ENCODE data around the gene ZNF684. TPM values are rescaled to one million over a fixed set of nuclear protein-coding genes. Genes with fewer than 3 reads are reported as not detected.
"Not testable (repeated sequence)": the region's sequence is repeated elsewhere in the genome, so short reads cannot be mapped to it uniquely, and the experiment has no call there.

ZNF684 gene
- total and polyA plus RNA-seq, 9 of the 15 experiments (the other 6 are each of a cell fraction or from before 2014, with no cell fraction given), result 4.8 to 8.8 (median 5.5) TPM

GRCh38 chr1:40554807-40555206, 23.4 kb downstream of the ZNF684 start:
- H3K4me2 ChIP-seq (ENCODE audit: insufficient read depth, low read length); TF ChIP-seq NR2C1 (IDR thresholded peaks at IDR 0.05): not testable (repeated sequence)
- TF ChIP-seq MEF2D (tag; conservative IDR thresholded peaks at IDR 0.05; ENCODE audit: low read depth), result 0 out of 2 replicates have a peak, but pooled peaks have one; percentile 18
- TF ChIP-seq EP300 (IDR thresholded peaks at IDR 0.05; ENCODE audit: low read length), result peak; percentile 58
- TF ChIP-seq ATF7 (IDR thresholded peaks at IDR 0.05), result peak; percentile 58; the same call in 1 of the 2 replicates
- TF ChIP-seq POLR2H (tag; IDR thresholded peaks at IDR 0.05; ENCODE audit: low read depth), result peak; percentile 83
- TF ChIP-seq SOX6 (IDR thresholded peaks at IDR 0.05), result peak; percentile 50; the same call in 1 of the 2 replicates
- peak; percentile 39 to 85; a peak in 3 of 4 replicates for TF ChIP-seq TRIM24 (IDR thresholded peaks at IDR 0.05)
- peak; percentile 95 for TF ChIP-seq MEIS2 (IDR thresholded peaks at IDR 0.05; ENCODE audit: partially characterized antibody)
- peak; percentile 72; the same call in 1 of the 2 replicates for TF ChIP-seq CEBPG (CRISPR knock-in tag; IDR thresholded peaks at IDR 0.05)
- TF ChIP-seq CEBPG (tag; conservative IDR thresholded peaks at IDR 0.05 in 1 of 2, IDR thresholded peaks at IDR 0.05 in 1 of 2), result peak; percentile 60 to 92
- TF ChIP-seq ARID1B (IDR thresholded peaks at IDR 0.05), result peak; percentile 63; the same call in 1 of the 2 replicates
- peak; percentile 38; the same call in 1 of the 2 replicates for TF ChIP-seq NR2C1 (tag; IDR thresholded peaks at IDR 0.05)
- peak; percentile 23; the same call in 1 of the 2 replicates for TF ChIP-seq SMARCA4 (IDR thresholded peaks at IDR 0.05)
- peak; percentile 78 for TF ChIP-seq ATF4 (CRISPR knock-in tag; IDR thresholded peaks at IDR 0.05)
- TF ChIP-seq ETV1 (tag; conservative IDR thresholded peaks at IDR 0.05; ENCODE audit: low read depth), result peak; percentile 47
- TF ChIP-seq ADNP (tag; IDR thresholded peaks at IDR 0.05), result peak; percentile 76
- TF ChIP-seq CTBP1 (IDR thresholded peaks at IDR 0.05; ENCODE audit: borderline replicate concordance), result peak; percentile 62; the same call in 1 of the 2 replicates
- 0 out of 2 replicates have a peak, but pooled peaks have one; percentile 4 for TF ChIP-seq PBX2 (CRISPR knock-in tag; IDR thresholded peaks at IDR 0.05; ENCODE audit: low read depth)
- peak; percentile 52; the same call in 1 of the 2 replicates for TF ChIP-seq PBX2 (tag; conservative IDR thresholded peaks at IDR 0.05; ENCODE audit: low read depth)
- TF ChIP-seq, protein P1, sequence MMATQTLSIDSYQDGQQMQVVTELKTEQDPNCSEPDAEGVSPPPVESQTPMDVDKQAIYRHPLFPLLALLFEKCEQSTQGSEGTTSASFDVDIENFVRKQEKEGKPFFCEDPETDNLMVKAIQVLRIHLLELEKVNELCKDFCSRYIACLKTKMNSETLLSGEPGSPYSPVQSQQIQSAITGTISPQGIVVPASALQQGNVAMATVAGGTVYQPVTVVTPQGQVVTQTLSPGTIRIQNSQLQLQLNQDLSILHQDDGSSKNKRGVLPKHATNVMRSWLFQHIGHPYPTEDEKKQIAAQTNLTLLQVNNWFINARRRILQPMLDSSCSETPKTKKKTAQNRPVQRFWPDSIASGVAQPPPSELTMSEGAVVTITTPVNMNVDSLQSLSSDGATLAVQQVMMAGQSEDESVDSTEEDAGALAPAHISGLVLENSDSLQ (IDR thresholded peaks at IDR 0.05), result peak; percentile 71
- TF ChIP-seq CEBPB (tag; IDR thresholded peaks at IDR 0.05), result peak; percentile 55; the same call in 1 of the 2 replicates
- TF ChIP-seq TAL1 (IDR thresholded peaks at IDR 0.05), result peak; percentile 33; the same call in 1 of the 2 replicates

More at GRCh38 chr1:40554807-40555206, 23.4 kb downstream of the ZNF684 start:
- H3K79me2 ChIP-seq (ENCODE audit: control insufficient read depth, insufficient read depth, low read length); H3K4me3 ChIP-seq; in situ Hi-C loops (cut with MboI); FAIRE-seq; DNase-seq (ENCODE audit: extremely low read depth in 1 of 4, low spot score in 3 of 4); H4K20me1 ChIP-seq (replicated peaks; ENCODE audit: control insufficient read depth, insufficient read depth, low read length); H3K36me3 ChIP-seq (ENCODE audit: control insufficient read depth, insufficient read depth, low read length); CTCF ChIA-PET (ENCODE audit: low intra/inter-chr PET ratio); H3K4me1 ChIP-seq (replicated peaks in 1 of 2; ENCODE audit: control insufficient read depth in 2 of 2, insufficient read depth in 2 of 2, low read length in 2 of 2); H3K9me3 ChIP-seq (replicated peaks; ENCODE audit: control insufficient read depth, insufficient read depth, low read depth, low read length); intact Hi-C loops (cut with micrococcal nuclease); H3K27ac ChIP-seq (ENCODE audit: extremely low read depth, low read depth, low read length); H3K9ac ChIP-seq (ENCODE audit: insufficient read depth in 1 of 2, low read depth in 2 of 2, low read length in 2 of 2); H2AFZ ChIP-seq (ENCODE audit: low read depth, low read length); H3K27me3 ChIP-seq (ENCODE audit: control insufficient read depth in 2 of 2, insufficient read depth in 2 of 2, low read length in 2 of 2); POLR2A ChIA-PET; H3K9me1 ChIP-seq (ENCODE audit: control insufficient read depth, insufficient read depth, low read length); BruUV-seq (replicated peaks): not testable (repeated sequence)
- ATAC-seq, result 0 out of 3 replicates have a peak, but pooled peaks have one; percentile 34
- 8% methylated on average over 7 of the region's 7 CpGs for WGBS (ENCODE audit: insufficient coverage, low coverage, missing lambda C conversion rate)

Measured in K562 (cell line).